GM12874 (cell line): Measurements from ENCODE around the gene CELF4.

Experiments
- CTCF ChIP-seq: IDR thresholded peaks from 2 replicates; pipeline ENCODE4 v1.5.1; 2011; ENCODE audit warnings: low read depth, mild to moderate bottlenecking, control low read depth, low read length, moderate library complexity; ENCODE audit not compliant: insufficient read depth

CELF4 gene

GRCh38 chr18:37551846-37552245 is 13.8 kb downstream of the CELF4 start:
- no peak for TF ChIP-seq CTCF

GRCh38 chr18:37551249-37551648 is 14.3 kb downstream of the CELF4 start:
- no peak for TF ChIP-seq CTCF

- no peak for TF ChIP-seq CTCF
Measured at GRCh38 chr18:37550118-37550875, 15.3 kb downstream of the CELF4 start.

- no peak for TF ChIP-seq CTCF
Measured at GRCh38 chr18:37548679-37549289, 16.8 kb downstream of the CELF4 start.

GRCh38 chr18:37547196-37547827 is 18.3 kb downstream of the CELF4 start:
- TF ChIP-seq CTCF, result no peak

- TF ChIP-seq CTCF, result no peak
Measured at GRCh38 chr18:37546651-37547050, 18.9 kb downstream of the CELF4 start.

GRCh38 chr18:37546272-37546537 is 19.4 kb downstream of the CELF4 start:
- TF ChIP-seq CTCF, result no peak
